ACHN (cell line): Measurements from ENCODE around the gene OTUD3.

ENCODE experiments used
- DNase-seq: peaks from one replicate; pipeline ENCODE4 v3.0.0-alpha.2; 2015
- in situ Hi-C: cut with HindIII; loops from 2 replicates; pipeline ENCODE4 v1.10.0; 2017; ENCODE audit warnings: low sequenced_read_pairs, low pct_ligation_motif_present, low pct_unique_long_range_greater_than_20kb

The OTUD3 gene

DNA sequence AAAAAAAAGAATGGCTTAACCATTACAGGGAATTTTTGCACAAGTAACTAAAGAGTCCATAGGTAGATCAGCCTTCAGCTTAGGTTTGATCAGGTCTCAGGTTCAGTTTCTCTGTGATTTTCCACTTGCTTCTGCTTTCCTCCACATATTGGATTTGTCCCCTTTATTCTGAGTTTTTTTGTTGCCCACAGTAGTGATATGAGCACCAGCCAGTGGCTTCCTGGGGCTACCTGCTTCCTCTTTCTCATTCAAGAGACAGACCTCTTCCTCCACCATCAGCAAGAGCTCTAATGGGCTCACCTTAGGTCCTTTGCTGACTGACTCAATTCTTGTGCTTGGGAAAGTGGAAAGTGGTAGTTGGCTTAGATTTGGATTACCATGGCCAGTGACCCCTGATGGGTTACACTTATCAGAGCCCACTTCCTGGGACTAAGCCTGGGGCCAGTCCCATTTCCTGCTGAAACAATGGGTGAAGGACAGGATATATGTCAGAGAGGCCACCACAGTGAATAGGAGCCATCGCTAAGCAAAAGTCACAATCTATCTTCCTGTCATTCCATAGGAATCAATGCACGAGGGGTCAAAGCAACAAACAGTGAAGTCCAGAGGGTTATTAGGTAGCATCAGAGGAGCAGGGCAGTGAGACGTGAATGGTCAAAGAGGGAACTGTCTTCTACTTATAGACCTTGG lies 54.0 kb downstream of the OTUD3 start:
- in situ Hi-C loops, result no loop called here
- no peak for DNase-seq

DNA sequence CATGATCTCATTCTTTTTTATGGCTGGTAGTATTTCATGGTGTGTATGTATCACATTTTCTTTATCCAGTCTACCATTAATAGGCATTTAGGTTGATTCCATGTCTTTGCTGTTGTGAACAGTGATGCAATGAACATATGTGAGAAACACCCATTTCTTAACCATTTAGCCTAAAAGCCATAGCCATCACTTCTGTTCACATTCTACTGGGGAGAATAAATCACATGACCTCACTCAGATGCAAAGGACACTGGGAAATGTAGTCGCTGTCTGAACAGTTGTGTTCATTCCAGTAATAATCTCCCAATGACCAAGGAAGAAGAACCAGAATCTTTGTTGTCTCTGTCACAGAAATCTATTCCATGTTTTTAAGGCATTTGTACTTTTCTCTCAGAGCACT lies 56.3 kb downstream of the OTUD3 start:
- DNase-seq, result no peak
- in situ Hi-C loops, result no loop called here

DNA sequence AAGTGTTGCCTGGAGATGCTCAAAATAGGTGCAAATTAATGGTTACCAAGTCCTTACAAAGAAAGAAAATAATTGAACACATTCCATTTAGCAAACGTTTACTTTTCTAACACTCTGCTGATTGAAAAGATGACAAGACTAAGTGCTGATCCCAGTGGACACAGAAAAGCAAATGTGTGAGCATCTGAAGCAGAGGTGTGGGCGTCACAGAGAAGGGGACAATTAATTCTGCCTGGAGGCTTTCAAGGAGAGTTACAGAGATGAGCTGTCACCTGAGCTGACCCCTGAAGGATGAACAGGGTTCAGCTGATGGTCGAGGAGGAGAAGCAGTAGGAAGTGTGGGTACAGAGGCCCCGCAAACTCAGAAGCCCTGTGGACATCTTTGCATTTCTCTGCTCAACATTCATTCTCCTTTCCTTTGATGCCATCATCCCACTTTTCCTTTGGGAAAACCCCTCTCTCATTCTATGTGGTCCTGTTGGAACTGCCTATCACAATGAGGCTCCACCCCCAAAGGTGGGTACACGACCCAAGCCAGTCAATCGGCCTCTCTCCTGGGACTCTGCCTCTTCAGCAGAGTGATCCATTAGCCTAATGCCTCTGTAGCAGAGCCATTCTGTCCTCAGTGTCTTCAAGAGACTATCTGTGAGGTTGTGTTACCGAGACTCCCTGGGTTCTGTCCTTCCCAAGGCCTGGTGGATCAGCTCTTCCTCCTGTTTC lies 58.5 kb downstream of the OTUD3 start:
- in situ Hi-C loops, result no loop called here
- no peak for DNase-seq

GRCh38 chr1:19941206-19941568 lies 59.0 kb downstream of the OTUD3 start:
- in situ Hi-C loops, result no loop called here
- no peak for DNase-seq

GRCh38 chr1:19942088-19942487 lies 59.9 kb downstream of the OTUD3 start:
- in situ Hi-C loops, result no loop called here
- DNase-seq, result no peak

DNA sequence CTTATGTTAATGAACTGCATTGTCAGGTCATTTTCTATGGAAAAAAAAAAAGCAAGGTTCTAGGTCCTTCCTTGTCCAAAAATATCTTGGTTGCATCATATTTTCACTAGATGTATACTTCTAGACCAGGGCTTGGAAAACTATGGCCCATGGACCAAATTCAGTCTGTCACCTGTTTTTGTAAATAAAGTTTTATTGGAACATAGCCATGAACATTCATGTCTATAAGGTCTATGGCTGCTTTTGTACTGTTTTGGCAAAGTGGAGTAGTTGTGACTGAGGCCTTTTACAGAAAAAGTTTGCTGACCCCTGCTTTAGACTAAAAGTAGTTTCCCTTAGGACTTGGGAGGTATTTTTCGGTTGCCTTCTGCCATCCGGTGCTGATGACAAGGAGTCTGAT lies 60.5 kb downstream of the OTUD3 start:
- in situ Hi-C loops, result no loop called here

GRCh38 chr1:19945914-19946313 lies 63.7 kb downstream of the OTUD3 start:
- in situ Hi-C loops, result no loop called here
- no peak for DNase-seq

More for the DNA sequence above, 60.5 kb downstream of the OTUD3 start:
- DNase-seq, result no peak

DNA sequence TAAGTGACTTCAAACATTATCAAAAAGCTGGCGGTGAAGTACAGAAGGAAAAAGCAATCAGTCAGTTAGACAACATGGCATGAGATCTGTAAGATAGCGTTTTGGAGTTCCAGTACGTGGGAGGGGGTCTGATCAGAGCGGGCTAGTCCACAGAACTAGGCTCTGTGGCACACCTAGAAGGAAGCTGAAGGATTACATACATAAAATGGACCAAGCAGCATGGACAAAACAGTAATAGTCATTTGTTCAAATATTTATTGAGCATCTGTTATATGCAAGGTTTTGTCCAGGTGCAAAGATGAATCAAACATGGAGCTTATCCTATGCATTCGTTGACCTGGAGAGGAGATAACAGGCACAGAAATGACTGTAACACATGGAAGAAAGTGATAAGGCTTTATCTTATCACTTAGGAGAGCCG lies 64.1 kb downstream of the OTUD3 start:
- in situ Hi-C loops, result no loop called here
- DNase-seq, result no peak

DNA sequence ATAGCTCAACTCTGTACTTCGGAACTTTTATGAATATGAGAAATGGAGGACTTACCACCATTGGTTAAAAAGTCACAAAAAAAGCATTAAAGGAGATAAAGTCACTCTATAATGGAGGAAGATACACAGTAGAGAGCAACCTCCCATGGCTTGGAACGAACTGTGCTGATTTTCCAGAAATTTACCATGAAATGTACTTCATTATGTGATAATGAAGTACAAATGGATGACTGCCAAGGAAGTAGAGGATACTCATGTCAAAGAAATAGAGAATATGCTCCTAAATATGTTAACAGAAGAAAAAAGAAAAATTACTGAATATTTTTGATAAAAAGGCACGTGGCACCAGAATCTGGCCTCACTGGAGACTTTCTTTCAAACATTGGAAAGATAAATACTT lies 64.8 kb downstream of the OTUD3 start:
- in situ Hi-C loops, result no loop called here
- DNase-seq, result no peak

DNA sequence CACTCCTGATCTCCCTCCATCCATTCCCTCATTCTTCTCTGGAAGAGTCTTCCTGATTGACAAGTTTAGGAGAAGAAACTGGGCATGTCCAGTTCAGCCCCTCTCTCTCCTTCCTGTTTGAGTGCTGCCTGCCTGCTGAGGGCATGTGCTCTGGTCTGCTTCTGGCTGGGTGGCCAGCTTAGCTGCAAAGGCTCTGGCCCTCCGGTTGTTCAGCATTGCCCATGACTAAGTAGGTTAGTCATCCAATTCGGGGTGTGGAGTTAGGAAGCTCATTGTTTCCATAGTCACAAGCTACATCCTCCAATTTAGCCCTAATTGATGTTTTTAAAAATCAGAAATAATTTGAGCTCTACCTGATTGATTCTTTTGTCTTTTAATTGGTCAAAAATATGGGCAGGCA lies 66.8 kb downstream of the OTUD3 start:
- in situ Hi-C loops, result no loop called here
- DNase-seq, result peak; percentile 5

DNA sequence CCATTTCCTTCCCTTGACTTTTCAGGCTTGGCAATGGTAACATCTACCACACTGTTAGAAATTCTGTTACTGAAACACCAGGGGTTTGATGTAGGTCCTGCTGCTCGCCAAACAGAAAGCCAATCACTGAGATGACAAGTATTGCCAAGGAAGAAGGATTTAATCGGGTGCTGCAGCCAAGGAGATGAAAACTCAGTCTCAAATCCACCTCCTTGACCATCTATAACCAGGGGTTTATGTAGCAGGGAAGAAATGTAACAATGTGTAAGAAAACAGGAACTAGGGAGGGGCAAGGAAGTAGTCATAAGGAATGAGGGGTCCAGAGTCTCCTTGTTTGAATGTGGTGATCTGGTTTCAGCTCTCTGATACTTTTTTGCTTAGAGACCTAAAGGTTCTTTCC lies 71.9 kb downstream of the OTUD3 start:
- no peak for DNase-seq
- in situ Hi-C loops, result no loop called here

GRCh38 chr1:19955534-19956170 lies 73.5 kb downstream of the OTUD3 start:
- no peak for DNase-seq
- in situ Hi-C loops, result no loop called here

GRCh38 chr1:19957779-19958178 lies 75.6 kb downstream of the OTUD3 start:
- in situ Hi-C loops, result no loop called here
- DNase-seq, result no peak

- DNase-seq, result no peak
- in situ Hi-C loops, result no loop called here
Observed at GRCh38 chr1:19960591-19960990, 78.4 kb downstream of the OTUD3 start.
